GM19372 (cell line): ENCODE results near the gene PTPRK.

Experiments
- ATAC-seq: cut with Tn5 transposase; IDR thresholded peaks from one replicate; pipeline ENCODE4 v1.9.1; 2021; ENCODE audit warnings: mild to moderate bottlenecking, low read depth, moderate library complexity; ENCODE audit not compliant: unreplicated experiment

PTPRK gene

GRCh38 chr6:128117916-128118315, 402.5 kb downstream of the PTPRK start:
- ATAC-seq = no peak

- no peak for ATAC-seq
Observed at GRCh38 chr6:128114164-128114563, 406.2 kb downstream of the PTPRK start.

GRCh38 chr6:128112494-128112893, 407.9 kb downstream of the PTPRK start:
- peak; percentile 76 for ATAC-seq

- no peak for ATAC-seq
Observed at GRCh38 chr6:128111096-128111495, 409.3 kb downstream of the PTPRK start.

- ATAC-seq = no peak
Observed at GRCh38 chr6:128107682-128108081, 412.7 kb downstream of the PTPRK start.

GRCh38 chr6:128099571-128100197, 420.7 kb downstream of the PTPRK start:
- ATAC-seq = no peak

GRCh38 chr6:128098000-128098581, 422.3 kb downstream of the PTPRK start:
- ATAC-seq = no peak

GRCh38 chr6:128097009-128097408, 423.4 kb downstream of the PTPRK start:
- no peak for ATAC-seq

- no peak for ATAC-seq
Observed at GRCh38 chr6:128095362-128095761, 425.0 kb downstream of the PTPRK start.

GRCh38 chr6:128079021-128079420, 441.4 kb downstream of the PTPRK start:
- ATAC-seq = no peak

GRCh38 chr6:128078276-128078675, 442.1 kb downstream of the PTPRK start:
- ATAC-seq = peak; percentile 81

- no peak for ATAC-seq
Observed at GRCh38 chr6:128076843-128077242, 443.6 kb downstream of the PTPRK start.

- ATAC-seq = no peak
Observed at GRCh38 chr6:128074567-128074966, 445.8 kb downstream of the PTPRK start.

GRCh38 chr6:128073389-128073788, 447.0 kb downstream of the PTPRK start:
- no peak for ATAC-seq

- no peak for ATAC-seq
Observed at GRCh38 chr6:128071212-128071611, 449.2 kb downstream of the PTPRK start.

- no peak for ATAC-seq
Observed at GRCh38 chr6:128070406-128070805, 450.0 kb downstream of the PTPRK start.

- ATAC-seq = no peak
Observed at GRCh38 chr6:128069188-128069587, 451.2 kb downstream of the PTPRK start.

GRCh38 chr6:128068119-128068479, 452.3 kb downstream of the PTPRK start:
- ATAC-seq = no peak

GRCh38 chr6:128067446-128068118, 452.8 kb downstream of the PTPRK start:
- no peak for ATAC-seq

GRCh38 chr6:128065072-128065471, 455.3 kb downstream of the PTPRK start:
- no peak for ATAC-seq

GRCh38 chr6:128064540-128064895, 455.9 kb downstream of the PTPRK start:
- ATAC-seq = no peak
